Femur (tissue), 1 donor: ENCODE data around the gene RPRML.

Experiments used
- DNase-seq: peaks from one replicate; pipeline ENCODE4 v3.0.0-alpha.2; 2017

Gene RPRML

GRCh38 chr17:46943501-46944393, 35.3 kb downstream of the RPRML start:
- DNase-seq: peak; percentile 47

DNA sequence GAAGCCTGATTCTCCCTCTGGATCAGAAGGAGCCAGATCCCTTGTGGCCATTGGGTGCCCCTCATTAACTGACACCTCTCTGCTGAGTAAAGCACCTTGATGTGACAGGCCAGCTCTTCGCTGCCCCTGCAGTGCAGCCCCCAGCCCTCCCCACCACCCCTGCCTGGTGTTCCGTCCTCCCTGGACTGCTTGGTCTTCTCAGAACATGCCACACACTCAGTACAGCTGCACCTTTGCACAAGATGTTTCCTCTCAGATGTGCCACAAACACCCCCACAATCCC, 35.9 kb downstream of the RPRML start:
- DNase-seq: no peak

GRCh38 chr17:46942441-46943217, 36.4 kb downstream of the RPRML start:
- DNase-seq: peak; percentile 71

DNA sequence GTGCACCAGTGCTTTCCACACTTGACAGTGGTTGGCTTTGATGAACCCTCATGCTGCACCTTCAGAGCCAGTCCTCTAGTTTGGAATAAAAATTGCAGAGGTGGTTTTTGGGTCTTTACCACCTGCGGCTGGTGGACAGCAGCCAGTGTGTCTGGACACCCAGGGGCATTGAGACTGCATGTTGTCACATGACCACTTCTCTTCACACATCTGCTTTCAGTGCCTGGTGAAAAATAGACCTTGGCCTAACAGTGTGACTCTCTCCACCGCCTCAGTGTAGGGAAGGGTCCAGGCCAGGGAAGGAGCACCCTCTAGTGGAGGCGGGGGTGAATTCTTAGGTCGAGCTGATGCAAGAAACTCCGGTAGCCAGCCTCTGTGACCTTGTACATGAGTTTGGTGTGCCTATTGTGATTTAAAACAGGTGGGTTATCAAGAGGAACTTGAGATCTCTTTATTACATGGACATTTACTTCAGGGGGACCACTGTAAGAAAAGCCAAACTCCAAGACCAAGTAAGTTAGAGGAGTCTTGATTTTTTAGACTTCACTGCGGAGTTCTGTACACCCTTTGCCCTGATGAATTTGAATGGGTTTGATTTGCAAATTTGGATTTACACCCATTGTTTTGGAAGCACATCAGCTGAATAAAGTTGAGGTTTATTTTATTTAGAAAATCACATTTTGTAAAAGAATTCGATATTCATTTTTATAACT, 38.2 kb downstream of the RPRML start:
- peak; percentile 80 for DNase-seq

DNA sequence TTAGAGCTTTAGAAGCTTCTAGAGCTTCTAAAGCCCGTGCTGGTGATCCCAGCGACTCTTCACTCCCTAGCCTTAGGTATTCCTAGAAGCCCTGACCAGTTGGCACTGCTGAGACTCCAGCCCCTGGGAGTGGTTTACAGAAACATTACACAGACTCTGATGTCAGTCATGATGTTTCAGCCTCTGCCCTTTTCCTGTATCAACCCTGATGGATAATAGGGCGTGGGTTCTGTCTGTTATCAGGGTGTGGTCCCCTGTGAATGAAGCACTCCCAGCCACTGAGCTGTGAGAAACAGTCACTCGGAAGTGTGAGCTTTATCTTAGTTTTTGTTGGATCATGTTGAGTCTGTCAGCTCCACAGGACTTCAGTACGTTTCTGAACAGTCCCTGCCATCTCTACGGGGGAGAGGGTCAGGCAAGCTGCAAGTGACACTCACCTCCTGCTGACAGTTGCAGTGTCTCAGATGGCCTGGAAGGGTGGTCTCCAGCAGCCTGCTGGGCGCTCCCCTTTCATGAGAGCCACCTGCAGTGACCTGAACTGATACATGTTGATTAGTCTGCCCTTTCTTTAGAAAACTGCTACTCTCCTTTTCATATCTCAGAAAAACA, 43.3 kb downstream of the RPRML start:
- DNase-seq: no peak

DNA sequence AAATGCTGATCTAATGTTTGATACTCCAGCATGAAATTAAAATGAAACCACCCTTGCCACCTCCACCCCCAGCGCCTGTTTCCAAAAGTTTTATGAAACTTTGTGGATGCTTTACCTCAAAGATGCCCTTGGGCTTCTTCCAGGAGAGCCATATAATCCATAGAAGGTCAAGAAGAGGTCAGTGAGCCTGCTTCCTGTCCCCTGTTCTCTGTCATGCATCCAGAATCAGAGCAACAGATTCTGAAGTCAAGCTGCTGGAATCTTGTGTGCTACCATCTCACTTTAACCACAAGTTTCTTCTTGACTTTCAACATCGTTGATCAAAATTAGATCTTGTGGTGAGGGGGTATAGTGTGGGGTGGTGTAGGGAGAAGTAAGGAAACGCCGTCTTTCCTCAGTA, 47.5 kb downstream of the RPRML start:
- no peak for DNase-seq

DNA sequence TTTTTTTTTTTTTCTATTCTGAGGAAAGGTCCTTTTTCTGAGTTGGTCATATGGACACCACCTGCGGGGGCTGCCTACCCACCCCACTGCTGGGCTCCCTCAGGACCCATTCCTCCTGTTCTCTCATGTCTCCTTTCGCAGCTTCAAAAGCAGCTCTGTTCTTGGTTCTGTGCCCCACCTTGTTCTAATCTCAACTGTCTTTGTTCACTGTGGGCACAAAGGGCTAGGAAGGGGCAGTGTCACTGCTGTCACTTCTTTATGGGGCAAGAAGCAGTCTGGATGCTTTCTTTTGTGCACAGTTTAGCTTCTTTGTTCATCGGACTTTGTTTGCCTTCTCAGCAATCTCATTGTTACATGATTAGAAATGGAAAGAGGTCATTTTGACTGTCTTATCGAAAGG, 49.0 kb downstream of the RPRML start:
- no peak for DNase-seq

DNA sequence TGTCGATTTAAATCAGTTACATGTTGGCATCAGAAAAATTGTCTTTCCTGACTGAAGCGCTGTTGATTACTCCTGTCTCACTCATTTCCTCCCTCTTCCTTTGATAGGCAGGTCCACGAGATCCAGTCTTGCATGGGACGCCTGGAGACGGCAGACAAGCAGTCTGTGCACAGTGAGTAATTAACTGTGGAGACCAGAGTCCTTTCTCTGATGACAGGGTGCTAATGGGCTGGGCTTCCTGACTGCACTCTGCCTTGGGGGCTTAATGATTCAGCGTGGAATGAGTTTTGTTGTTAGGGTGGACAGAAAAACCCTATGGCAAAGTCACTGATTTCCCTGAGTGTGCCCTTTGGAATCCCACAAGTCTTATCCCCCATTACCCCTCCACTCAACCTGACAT, 49.6 kb downstream of the RPRML start:
- no peak for DNase-seq

DNA sequence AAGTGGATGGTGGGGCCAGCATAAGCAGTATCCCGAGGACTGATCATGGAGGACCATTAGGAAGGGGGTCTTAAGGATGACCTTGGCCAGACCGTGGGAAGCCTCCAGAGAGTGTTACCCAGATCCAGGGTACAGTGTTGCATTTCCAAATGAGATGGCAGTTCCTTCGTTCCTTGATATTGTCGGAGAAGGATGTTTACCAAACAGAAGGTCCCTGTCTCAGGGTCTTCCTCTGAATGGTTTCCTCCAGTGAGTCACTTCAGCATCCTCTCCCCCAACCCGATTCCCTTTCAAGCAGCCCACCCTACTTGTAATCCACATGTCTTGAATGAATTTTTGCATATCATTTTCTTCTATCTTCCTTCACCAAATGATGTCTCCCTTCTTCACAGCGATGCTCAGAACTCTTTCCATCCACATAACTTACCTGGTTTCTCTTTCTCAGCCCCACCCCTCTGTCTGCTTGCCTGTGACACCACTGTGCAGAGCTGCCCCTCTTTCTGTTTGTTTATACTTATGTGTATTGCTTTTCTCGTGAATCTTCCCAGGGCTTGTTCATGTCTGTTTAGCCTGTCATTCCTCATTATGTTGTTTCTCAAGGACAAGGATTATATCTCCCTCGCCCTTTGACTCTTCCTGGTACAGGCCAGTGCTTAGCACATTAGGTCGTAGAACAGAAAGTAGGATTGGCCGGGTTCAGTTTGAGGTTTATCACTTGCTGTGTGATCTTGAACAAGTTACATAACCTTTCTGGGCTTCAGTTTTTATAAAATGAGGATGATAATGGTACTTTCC, 50.4 kb downstream of the RPRML start:
- DNase-seq: no peak
